ENCODE measurements around the gene RMND5B. TPM values are rescaled to one million over a fixed set of nuclear protein-coding genes. Genes with fewer than 3 reads are reported as not detected.
"Not testable (repeated sequence)": the region's sequence is repeated elsewhere in the genome, so short reads cannot be mapped to it uniquely, and the experiment has no call there.

RMND5B gene
- total RNA-seq, 1 experiment from 2014 or later = 42.9 TPM

GRCh38 chr5:178127300-178128009 lies 3.4 kb upstream of the RMND5B start:
- H3K4me2 ChIP-seq (ENCODE audit: low read depth, low read length, poor library complexity, severe bottlenecking); H3K36me3 ChIP-seq (ENCODE audit: insufficient read depth, low read length); H3K9me2 ChIP-seq (replicated peaks; ENCODE audit: insufficient read depth, low read length); H4K20me1 ChIP-seq (ENCODE audit: insufficient read depth, low read depth, low read length); H2AFZ ChIP-seq (ENCODE audit: low read length); H3K9me3 ChIP-seq (ENCODE audit: low read length); H3K4me3 ChIP-seq (ENCODE audit: low read length); H3K27ac ChIP-seq (ENCODE audit: low read length); DNase-seq; H3K27me3 ChIP-seq (ENCODE audit: low read length); H3K9ac ChIP-seq (ENCODE audit: low read length): not testable (repeated sequence)
- peaks cover 15% of the 10 kb centered on the region for H3K79me2 ChIP-seq (ENCODE audit: low read length)
- peaks cover 26% of the 10 kb centered on the region for H3K4me1 ChIP-seq (ENCODE audit: low read length)

GRCh38 chr5:178129296-178129695 lies 1.5 kb upstream of the RMND5B start:
- H2AFZ ChIP-seq (ENCODE audit: low read length) = no peak overlapping the region
- H3K4me3 ChIP-seq (ENCODE audit: low read length) = no peak overlapping the region
- no peak overlapping the region for H3K4me2 ChIP-seq (ENCODE audit: low read depth, low read length, poor library complexity, severe bottlenecking)

DNA sequence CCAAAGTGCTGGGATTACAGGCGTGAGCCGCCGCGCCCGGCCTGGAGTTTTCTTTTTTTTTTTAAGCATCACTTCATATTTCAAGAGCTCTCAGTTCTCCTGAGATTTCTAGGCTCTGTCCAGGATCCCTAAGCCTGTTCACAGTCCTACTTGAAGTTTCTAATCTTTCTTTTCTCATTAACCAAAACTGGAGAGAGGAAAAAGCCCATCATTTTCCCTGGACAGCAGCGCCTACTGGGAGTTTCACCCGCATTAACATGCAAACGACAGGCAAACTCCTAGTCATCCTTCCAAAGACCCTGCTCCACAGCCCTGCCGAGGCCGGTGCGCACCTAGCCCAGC lies 609 bp upstream of the RMND5B start:
- peaks cover 23% of the 10 kb centered on the region for H3K79me2 ChIP-seq (ENCODE audit: low read length)
- peak overlapping the region; percentile 88 for H3K9ac ChIP-seq (ENCODE audit: low read length)
- H3K4me3 ChIP-seq (ENCODE audit: low read length) = peak overlapping the region; percentile 78
- peak overlapping the region; percentile 98 for H3K4me2 ChIP-seq (ENCODE audit: low read depth, low read length, poor library complexity, severe bottlenecking)
- H3K27me3 ChIP-seq (ENCODE audit: low read length); H3K36me3 ChIP-seq (ENCODE audit: insufficient read depth, low read length); H4K20me1 ChIP-seq (ENCODE audit: insufficient read depth, low read depth, low read length); H3K9me3 ChIP-seq (ENCODE audit: low read length); H3K9me2 ChIP-seq (replicated peaks; ENCODE audit: insufficient read depth, low read length); DNase-seq: not testable (repeated sequence)
- H3K27ac ChIP-seq (ENCODE audit: low read length) = peak overlapping the region; percentile 73
- peaks cover 16% of the 10 kb centered on the region for H3K4me1 ChIP-seq (ENCODE audit: low read length)
- peak overlapping the region; percentile 82; the same call in 1 of the 2 replicates for H2AFZ ChIP-seq (ENCODE audit: low read length)

More at GRCh38 chr5:178129296-178129695, 1.5 kb upstream of the RMND5B start:
- no peaks in the 10 kb centered on the region for H4K20me1 ChIP-seq (ENCODE audit: insufficient read depth, low read depth, low read length)
- H3K9ac ChIP-seq (ENCODE audit: low read length) = no peak overlapping the region
- H3K9me2 ChIP-seq (replicated peaks; ENCODE audit: insufficient read depth, low read length) = no peaks in the 10 kb centered on the region
- H3K4me1 ChIP-seq (ENCODE audit: low read length) = peaks cover 16% of the 10 kb centered on the region
- H3K9me3 ChIP-seq (ENCODE audit: low read length) = no peaks in the 10 kb centered on the region
- H3K27ac ChIP-seq (ENCODE audit: low read length) = no peak overlapping the region
- H3K36me3 ChIP-seq (ENCODE audit: insufficient read depth, low read length) = no peaks in the 10 kb centered on the region; the same call in 1 of the 2 replicates
- peaks cover 23% of the 10 kb centered on the region for H3K79me2 ChIP-seq (ENCODE audit: low read length)
- no peak for DNase-seq
- H3K27me3 ChIP-seq (ENCODE audit: low read length) = no peaks in the 10 kb centered on the region

GRCh38 chr5:178131446-178131996 lies 707 bp downstream of the RMND5B start:
- Histone ChIP-seq H3K79me2 (ENCODE audit: low read length) (peaks cover 34% of the 10 kb centered on the region), H3K4me1 (ENCODE audit: low read length) (peaks cover 16% of the 10 kb centered on the region), H3K9me3 (ENCODE audit: low read length) (no peaks in the 10 kb centered on the region), H3K9ac (ENCODE audit: low read length) (peak overlapping the region; percentile 88), H3K4me3 (ENCODE audit: low read length) (peak overlapping the region; percentile 78), H3K27ac (ENCODE audit: low read length) (peak overlapping the region; percentile 73), H3K4me2 (ENCODE audit: low read depth, low read length, poor library complexity, severe bottlenecking) (peak overlapping the region; percentile 98), H3K27me3 (ENCODE audit: low read length) (no peaks in the 10 kb centered on the region), H2AFZ (ENCODE audit: low read length) (no peak overlapping the region; the same call in 1 of the 2 replicates), H3K36me3 (ENCODE audit: insufficient read depth, low read length) (peaks cover 12% of the 10 kb centered on the region; the same call in 1 of the 2 replicates), H3K9me2 (replicated peaks; ENCODE audit: insufficient read depth, low read length) (no peaks in the 10 kb centered on the region), H4K20me1 (ENCODE audit: insufficient read depth, low read depth, low read length) (no peaks in the 10 kb centered on the region)
- peak; percentile 58 for DNase-seq

GRCh38 chr5:178136990-178137389 lies 6.2 kb downstream of the RMND5B start:
- no peaks in the 10 kb centered on the region for H3K27me3 ChIP-seq (ENCODE audit: low read length)
- peaks cover 27% of the 10 kb centered on the region for H3K79me2 ChIP-seq (ENCODE audit: low read length)
- H3K9ac ChIP-seq (ENCODE audit: low read length) = no peak overlapping the region
- peaks cover 16% of the 10 kb centered on the region; the same call in 1 of the 2 replicates for H3K36me3 ChIP-seq (ENCODE audit: insufficient read depth, low read length)
- H3K4me1 ChIP-seq (ENCODE audit: low read length) = peaks cover 2% of the 10 kb centered on the region
- H3K4me3 ChIP-seq (ENCODE audit: low read length) = no peak overlapping the region
- DNase-seq = no peak
- no peak overlapping the region for H3K27ac ChIP-seq (ENCODE audit: low read length)
- no peaks in the 10 kb centered on the region for H3K9me3 ChIP-seq (ENCODE audit: low read length)
- no peak overlapping the region for H3K4me2 ChIP-seq (ENCODE audit: low read depth, low read length, poor library complexity, severe bottlenecking)
- 0 out of 2 replicates have a peak, but pooled peaks cover 4% of the 10 kb centered on the region for H4K20me1 ChIP-seq (ENCODE audit: insufficient read depth, low read depth, low read length)
- H3K9me2 ChIP-seq (replicated peaks; ENCODE audit: insufficient read depth, low read length) = no peaks in the 10 kb centered on the region
- no peak overlapping the region for H2AFZ ChIP-seq (ENCODE audit: low read length)

DNA sequence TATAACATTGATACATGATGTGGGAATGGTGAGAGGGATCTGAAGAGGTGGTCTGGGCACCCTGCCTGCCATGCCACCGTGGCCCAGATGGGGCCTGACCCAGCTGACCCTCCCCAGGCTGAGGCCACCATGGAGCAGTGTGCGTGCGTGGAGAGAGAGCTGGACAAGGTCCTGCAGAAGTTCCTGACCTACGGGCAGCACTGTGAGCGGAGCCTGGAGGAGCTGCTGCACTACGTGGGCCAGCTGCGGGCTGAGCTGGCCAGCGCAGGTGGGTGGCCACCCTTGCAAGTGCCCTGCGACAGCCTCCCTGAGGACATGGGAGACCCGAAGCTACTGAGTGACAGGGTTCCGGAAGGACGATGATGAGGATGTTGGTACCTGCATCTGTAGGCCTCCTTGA lies 7.2 kb downstream of the RMND5B start:
- H3K4me1 ChIP-seq (ENCODE audit: low read length) = no peaks in the 10 kb centered on the region
- H3K9me2 ChIP-seq (replicated peaks; ENCODE audit: insufficient read depth, low read length) = no peaks in the 10 kb centered on the region
- H3K27ac ChIP-seq (ENCODE audit: low read length) = no peak overlapping the region
- no peak overlapping the region for H3K4me2 ChIP-seq (ENCODE audit: low read depth, low read length, poor library complexity, severe bottlenecking)
- no peak for DNase-seq
- H3K79me2 ChIP-seq (ENCODE audit: low read length) = peaks cover 21% of the 10 kb centered on the region
- H4K20me1 ChIP-seq (ENCODE audit: insufficient read depth, low read depth, low read length) = 0 out of 2 replicates have a peak, but pooled peaks cover 4% of the 10 kb centered on the region
- H3K27me3 ChIP-seq (ENCODE audit: low read length) = no peaks in the 10 kb centered on the region
- peaks cover 19% of the 10 kb centered on the region; the same call in 1 of the 2 replicates for H3K36me3 ChIP-seq (ENCODE audit: insufficient read depth, low read length)
- no peak overlapping the region for H3K9ac ChIP-seq (ENCODE audit: low read length)
- no peaks in the 10 kb centered on the region for H3K9me3 ChIP-seq (ENCODE audit: low read length)
- no peak overlapping the region for H3K4me3 ChIP-seq (ENCODE audit: low read length)
- H2AFZ ChIP-seq (ENCODE audit: low read length) = no peak overlapping the region

GRCh38 chr5:178141550-178141949 lies 10.7 kb downstream of the RMND5B start:
- Histone ChIP-seq H2AFZ (ENCODE audit: low read length) (no peak overlapping the region), H3K27ac (ENCODE audit: low read length) (no peak overlapping the region), H4K20me1 (ENCODE audit: insufficient read depth, low read depth, low read length) (peaks cover 6% of the 10 kb centered on the region; the same call in 1 of the 2 replicates), H3K36me3 (ENCODE audit: insufficient read depth, low read length) (peaks cover 11% of the 10 kb centered on the region; the same call in 1 of the 2 replicates), H3K4me2 (ENCODE audit: low read depth, low read length, poor library complexity, severe bottlenecking) (no peak overlapping the region), H3K4me3 (ENCODE audit: low read length) (no peak overlapping the region), H3K27me3 (ENCODE audit: low read length) (no peaks in the 10 kb centered on the region), H3K79me2 (ENCODE audit: low read length) (peaks cover 3% of the 10 kb centered on the region; the same call in 1 of the 2 replicates), H3K4me1 (ENCODE audit: low read length) (peaks cover 8% of the 10 kb centered on the region), H3K9me3 (ENCODE audit: low read length) (no peaks in the 10 kb centered on the region), H3K9me2 (replicated peaks; ENCODE audit: insufficient read depth, low read length) (no peaks in the 10 kb centered on the region), H3K9ac (ENCODE audit: low read length) (no peak overlapping the region)
- no peak for DNase-seq

DNA sequence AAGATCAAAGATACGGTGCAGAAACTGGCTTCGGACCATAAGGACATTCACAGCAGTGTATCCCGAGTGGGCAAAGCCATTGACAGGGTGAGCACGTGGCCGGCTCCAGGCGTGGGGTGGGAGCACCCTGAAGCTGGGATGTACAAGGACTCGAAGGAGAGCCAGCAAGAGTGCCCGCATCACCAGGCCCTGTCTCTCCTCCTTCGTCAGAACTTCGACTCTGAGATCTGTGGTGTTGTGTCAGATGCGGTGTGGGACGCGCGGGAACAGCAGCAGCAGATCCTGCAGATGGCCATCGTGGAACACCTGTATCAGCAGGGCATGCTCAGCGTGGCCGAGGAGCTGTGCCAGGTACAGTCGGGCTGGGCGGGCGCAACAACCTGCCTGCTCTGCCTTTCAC lies 11.8 kb downstream of the RMND5B start:
- no peak overlapping the region for H3K27ac ChIP-seq (ENCODE audit: low read length)
- H4K20me1 ChIP-seq (ENCODE audit: insufficient read depth, low read depth, low read length) = peaks cover 6% of the 10 kb centered on the region; the same call in 1 of the 2 replicates
- H3K36me3 ChIP-seq (ENCODE audit: insufficient read depth, low read length) = peaks cover 20% of the 10 kb centered on the region; the same call in 1 of the 2 replicates
- no peaks in the 10 kb centered on the region for H3K79me2 ChIP-seq (ENCODE audit: low read length)
- H3K27me3 ChIP-seq (ENCODE audit: low read length) = no peaks in the 10 kb centered on the region
- H3K4me1 ChIP-seq (ENCODE audit: low read length) = peaks cover 8% of the 10 kb centered on the region
- H3K4me3 ChIP-seq (ENCODE audit: low read length) = no peak overlapping the region
- H3K9me3 ChIP-seq (ENCODE audit: low read length) = no peaks in the 10 kb centered on the region
- DNase-seq = no peak
- H2AFZ ChIP-seq (ENCODE audit: low read length) = no peak overlapping the region
- no peak overlapping the region for H3K4me2 ChIP-seq (ENCODE audit: low read depth, low read length, poor library complexity, severe bottlenecking)
- no peak overlapping the region for H3K9ac ChIP-seq (ENCODE audit: low read length)
- no peaks in the 10 kb centered on the region for H3K9me2 ChIP-seq (replicated peaks; ENCODE audit: insufficient read depth, low read length)
